Activated CD4-positive, alpha-beta T cell treated with anti-CD3 and anti-CD28 coated beads, Interleukin-10, Interleukin-2, amounts not matched to agents 100 ng/mL and 50 ng/mL, durations not matched to agents 16 hours and 8 hours (primary cell): ENCODE data around the gene ATXN7.

Experiments
- DNase-seq: peaks from one replicate; pipeline ENCODE4 v3.0.0-alpha.2; 2020

The ATXN7 gene

GRCh38 chr3:63909431-63909830 lies 45.8 kb downstream of the ATXN7 start:
- no peak for DNase-seq

GRCh38 chr3:63910001-63910400 lies 46.3 kb downstream of the ATXN7 start:
- DNase-seq, result no peak

- DNase-seq, result peak; percentile 60
These were observed 47.2 kb downstream of the ATXN7 start for GRCh38 chr3:63910891-63911290.

GRCh38 chr3:63911509-63911872 lies 47.8 kb downstream of the ATXN7 start:
- DNase-seq, result peak; percentile 54

- DNase-seq, result peak; percentile 86
These were observed 48.5 kb downstream of the ATXN7 start, which contains the start of gene SCAANT1 for GRCh38 chr3:63911873-63912767. SCAANT1 (minus strand) TSS chr3:63912383.

- DNase-seq, result peak; percentile 64
These were observed 49.3 kb downstream of the ATXN7 start for GRCh38 chr3:63912768-63913588.

GRCh38 chr3:63914312-63914711 lies 50.6 kb downstream of the ATXN7 start:
- DNase-seq, result no peak

- no peak for DNase-seq
These were observed 54.7 kb downstream of the ATXN7 start for GRCh38 chr3:63918321-63918720.

GRCh38 chr3:63920001-63920400 lies 56.3 kb downstream of the ATXN7 start:
- DNase-seq, result no peak

GRCh38 chr3:63921741-63922482 lies 58.2 kb downstream of the ATXN7 start:
- DNase-seq, result no peak

- DNase-seq, result no peak
These were observed 59.0 kb downstream of the ATXN7 start for GRCh38 chr3:63922491-63923199.

GRCh38 chr3:63926309-63926708 lies 62.6 kb downstream of the ATXN7 start:
- DNase-seq, result no peak

GRCh38 chr3:63927422-63928280 lies 64.0 kb downstream of the ATXN7 start:
- no peak for DNase-seq

- no peak for DNase-seq
These were observed 67.6 kb downstream of the ATXN7 start for GRCh38 chr3:63931290-63931689.

GRCh38 chr3:63932509-63933212 lies 69.0 kb downstream of the ATXN7 start:
- no peak for DNase-seq

GRCh38 chr3:63933459-63933858 lies 69.8 kb downstream of the ATXN7 start:
- DNase-seq, result no peak

GRCh38 chr3:63934041-63934866 lies 70.6 kb downstream of the ATXN7 start:
- peak; percentile 49 for DNase-seq

GRCh38 chr3:63936925-63937324 lies 73.3 kb downstream of the ATXN7 start:
- no peak for DNase-seq
